ENCODE data around the gene C1orf35.

Gene C1orf35

DNA sequence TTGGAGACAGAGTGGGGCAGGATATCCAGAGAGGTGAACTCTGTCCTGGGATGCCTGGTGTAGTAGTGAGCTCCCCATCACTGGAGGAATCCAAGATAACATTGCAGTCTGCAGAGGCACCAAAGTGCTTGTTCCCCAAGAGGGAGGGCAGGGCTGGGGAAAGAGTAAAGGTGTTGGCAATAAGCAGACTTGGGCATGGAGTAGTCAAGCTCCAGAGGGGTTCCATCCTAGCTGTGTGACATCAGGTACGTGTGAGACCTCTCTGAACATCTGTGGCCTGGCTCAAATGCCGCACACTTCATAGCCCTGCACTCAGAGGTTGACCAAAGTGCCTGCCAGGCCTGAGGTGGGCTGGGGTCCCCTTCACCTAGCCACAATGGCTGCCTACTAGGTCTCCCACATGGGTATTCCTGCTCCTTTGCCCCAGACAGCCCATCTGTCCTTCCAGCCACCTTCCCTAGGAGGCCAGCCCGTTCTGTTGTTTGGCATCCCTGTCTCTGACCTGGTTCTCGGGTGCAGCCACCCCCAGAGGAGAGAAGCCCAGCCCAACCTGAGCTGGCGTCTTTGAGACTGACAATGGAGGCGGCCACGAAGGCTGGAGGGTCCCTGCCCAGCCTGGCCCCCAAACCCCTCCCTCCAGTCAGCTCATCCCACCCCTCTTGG, 23.4 kb downstream of the C1orf35 start:
- TF ChIP-seq, protein P1, sequence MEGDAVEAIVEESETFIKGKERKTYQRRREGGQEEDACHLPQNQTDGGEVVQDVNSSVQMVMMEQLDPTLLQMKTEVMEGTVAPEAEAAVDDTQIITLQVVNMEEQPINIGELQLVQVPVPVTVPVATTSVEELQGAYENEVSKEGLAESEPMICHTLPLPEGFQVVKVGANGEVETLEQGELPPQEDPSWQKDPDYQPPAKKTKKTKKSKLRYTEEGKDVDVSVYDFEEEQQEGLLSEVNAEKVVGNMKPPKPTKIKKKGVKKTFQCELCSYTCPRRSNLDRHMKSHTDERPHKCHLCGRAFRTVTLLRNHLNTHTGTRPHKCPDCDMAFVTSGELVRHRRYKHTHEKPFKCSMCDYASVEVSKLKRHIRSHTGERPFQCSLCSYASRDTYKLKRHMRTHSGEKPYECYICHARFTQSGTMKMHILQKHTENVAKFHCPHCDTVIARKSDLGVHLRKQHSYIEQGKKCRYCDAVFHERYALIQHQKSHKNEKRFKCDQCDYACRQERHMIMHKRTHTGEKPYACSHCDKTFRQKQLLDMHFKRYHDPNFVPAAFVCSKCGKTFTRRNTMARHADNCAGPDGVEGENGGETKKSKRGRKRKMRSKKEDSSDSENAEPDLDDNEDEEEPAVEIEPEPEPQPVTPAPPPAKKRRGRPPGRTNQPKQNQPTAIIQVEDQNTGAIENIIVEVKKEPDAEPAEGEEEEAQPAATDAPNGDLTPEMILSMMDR (IDR thresholded peaks at IDR 0.05; ENCODE audit: extremely low read depth, insufficient read depth, missing control alignments) = no peak
- DNase-seq (ENCODE audit: low spot score) = no peak
- in situ Hi-C loops (cut with MboI; ENCODE audit: low pct_unique_long_range_greater_than_20kb, low sequenced_read_pairs, unreplicated experiment) = no loop called here

DNA sequence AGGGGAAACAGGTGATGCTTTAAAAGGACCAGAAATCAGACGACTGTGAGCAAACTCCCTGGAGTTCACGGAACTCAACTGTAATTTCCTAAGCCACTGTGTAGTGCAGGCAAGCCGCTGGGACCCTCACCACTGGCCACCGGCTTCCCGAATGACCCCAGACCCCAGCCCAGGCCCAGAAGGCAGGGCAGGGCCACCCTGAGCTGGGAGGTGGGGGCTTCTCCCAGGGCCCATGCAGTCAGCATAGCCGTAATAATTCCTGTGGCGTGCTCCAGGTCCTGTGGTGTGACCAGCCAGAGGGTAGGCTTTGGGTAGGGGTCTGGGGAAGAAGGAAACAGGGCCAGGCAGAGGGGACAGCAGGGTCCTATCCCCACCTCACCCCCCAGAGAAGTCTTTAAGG, 24.1 kb downstream of the C1orf35 start:
- in situ Hi-C loops (cut with MboI; ENCODE audit: low pct_unique_long_range_greater_than_20kb, low sequenced_read_pairs, unreplicated experiment) = no loop called here
- TF ChIP-seq, protein P1 (IDR thresholded peaks at IDR 0.05; ENCODE audit: extremely low read depth, insufficient read depth, missing control alignments) = no peak
- no peak for DNase-seq (ENCODE audit: low spot score)

DNA sequence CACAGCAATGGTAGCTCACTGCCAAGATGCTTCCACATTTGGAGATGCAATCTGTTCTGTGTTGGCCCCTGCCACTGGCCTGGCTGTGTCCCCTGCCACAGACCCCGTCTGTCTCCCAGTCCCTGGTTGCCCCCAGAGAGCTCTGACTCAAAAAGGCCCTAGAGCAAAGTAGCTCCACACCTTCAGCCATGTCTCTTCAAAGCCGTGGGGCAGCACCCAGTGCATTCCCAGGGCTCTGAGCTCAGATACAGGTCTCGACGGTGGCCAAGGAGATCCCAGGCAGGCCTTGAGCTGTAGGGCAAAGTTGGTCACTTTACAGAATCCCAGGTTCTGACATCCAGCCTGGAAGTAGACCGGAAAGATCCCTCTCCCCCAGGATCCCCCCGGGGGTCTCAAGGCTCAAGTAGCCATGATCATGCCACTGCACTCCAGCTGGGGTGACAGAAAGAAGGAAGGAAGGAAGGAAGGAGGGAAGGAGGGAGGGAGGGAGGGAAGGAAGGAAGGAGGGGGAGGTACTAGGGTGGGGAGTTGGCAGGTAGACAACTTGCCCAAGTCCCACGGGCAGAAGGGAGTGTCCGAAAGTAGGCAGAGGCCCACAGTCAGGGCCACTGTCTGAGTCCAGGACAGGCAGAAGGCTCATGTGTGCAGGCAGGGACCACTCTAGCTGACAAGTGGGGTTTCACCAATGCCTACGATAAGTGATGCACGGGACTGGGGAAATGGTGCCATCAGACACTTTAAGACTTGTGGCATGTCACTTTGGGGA, 25.4 kb downstream of the C1orf35 start:
- TF ChIP-seq, protein P1 (IDR thresholded peaks at IDR 0.05; ENCODE audit: extremely low read depth, insufficient read depth, missing control alignments) = no peak
- in situ Hi-C loops (cut with MboI; ENCODE audit: low pct_unique_long_range_greater_than_20kb, low sequenced_read_pairs, unreplicated experiment) = no loop called here
- no peak for DNase-seq (ENCODE audit: low spot score)

DNA sequence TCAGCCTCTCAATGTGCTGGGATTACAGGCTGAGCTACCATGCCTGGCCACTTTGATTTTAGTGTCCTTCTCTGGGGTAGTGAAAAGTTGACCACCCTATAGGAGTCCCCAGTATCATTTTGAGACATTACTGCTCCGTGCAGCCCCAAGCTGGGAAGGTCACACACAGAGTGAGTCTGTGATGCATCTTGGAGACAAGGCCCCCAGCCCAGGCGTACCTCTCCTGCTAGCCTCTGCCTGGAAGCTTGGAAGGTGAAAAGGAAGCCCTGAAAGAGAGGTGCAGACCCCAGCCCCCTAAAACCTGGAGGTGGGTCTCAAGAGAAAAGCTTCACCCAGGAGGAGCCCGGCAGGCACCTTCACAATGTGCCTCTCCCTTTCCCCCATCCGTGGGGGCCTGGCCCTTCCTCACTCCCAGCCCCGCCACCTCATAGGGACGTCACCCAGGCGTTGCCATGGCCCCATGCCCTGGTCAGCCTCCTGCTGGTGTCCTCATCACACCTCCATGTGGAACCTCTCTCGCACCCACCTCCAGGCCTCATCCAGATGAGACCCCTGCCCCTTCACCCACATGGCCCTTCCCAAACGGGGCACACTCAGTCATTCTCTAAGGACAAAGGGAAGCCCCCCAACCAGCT, 26.2 kb downstream of the C1orf35 start:
- in situ Hi-C loops (cut with MboI; ENCODE audit: low pct_unique_long_range_greater_than_20kb, low sequenced_read_pairs, unreplicated experiment) = no loop called here
- TF ChIP-seq, protein P1 (IDR thresholded peaks at IDR 0.05; ENCODE audit: extremely low read depth, insufficient read depth, missing control alignments) = no peak
- DNase-seq (ENCODE audit: low spot score) = no peak

DNA sequence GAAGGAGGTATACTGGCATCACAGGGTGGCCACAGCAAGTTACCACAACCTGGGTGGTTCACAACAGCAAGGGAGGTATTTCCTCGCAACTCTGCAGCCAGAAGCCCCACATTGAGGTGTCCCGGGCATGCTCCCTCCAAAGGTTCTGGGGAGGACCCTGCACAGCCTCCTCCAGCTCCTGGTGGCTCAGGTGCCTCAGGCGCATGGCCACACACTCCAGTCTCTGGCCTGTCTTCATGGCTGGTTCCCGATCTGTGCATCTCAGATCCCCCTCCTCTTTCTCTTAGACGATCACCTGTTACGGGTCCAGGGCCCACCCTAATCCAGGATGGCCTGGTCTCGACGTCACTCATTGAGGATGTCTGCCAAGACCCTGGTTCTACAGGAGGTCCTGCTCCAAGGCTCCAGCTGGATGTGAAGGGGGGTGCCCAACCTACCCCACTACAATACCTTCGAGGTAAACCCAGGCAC, 27.3 kb downstream of the C1orf35 start:
- in situ Hi-C loops (cut with MboI; ENCODE audit: low pct_unique_long_range_greater_than_20kb, low sequenced_read_pairs, unreplicated experiment) = no loop called here
- DNase-seq (ENCODE audit: low spot score) = no peak

More for the DNA sequence above, 27.3 kb downstream of the C1orf35 start:
- TF ChIP-seq, protein P1 (IDR thresholded peaks at IDR 0.05; ENCODE audit: extremely low read depth, insufficient read depth, missing control alignments) = no peak

Measured in GM13977 (cell line).